ENCODE results near the gene TRIM25.

DNA sequence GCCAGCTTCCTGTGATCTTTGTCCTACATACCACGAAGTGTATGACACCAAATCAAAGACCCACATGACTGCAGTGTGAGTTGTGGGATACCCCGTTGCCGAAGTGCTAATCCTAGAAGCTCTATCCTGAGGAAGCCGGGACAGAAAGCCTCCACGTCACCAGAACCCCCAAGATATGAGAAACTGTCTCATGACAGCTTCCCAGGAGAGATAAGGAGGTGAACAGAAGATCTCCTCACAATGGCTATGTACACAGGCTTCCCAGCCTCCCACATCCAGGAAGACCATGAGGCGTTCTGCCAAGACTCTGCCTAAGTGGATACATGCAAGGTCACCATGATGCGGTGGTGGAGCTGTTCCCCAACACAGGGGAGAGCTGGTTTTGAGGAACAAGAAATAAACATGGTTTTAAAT lies 37.1 kb downstream of the TRIM25 start:
- TF ChIP-seq, protein P1, sequence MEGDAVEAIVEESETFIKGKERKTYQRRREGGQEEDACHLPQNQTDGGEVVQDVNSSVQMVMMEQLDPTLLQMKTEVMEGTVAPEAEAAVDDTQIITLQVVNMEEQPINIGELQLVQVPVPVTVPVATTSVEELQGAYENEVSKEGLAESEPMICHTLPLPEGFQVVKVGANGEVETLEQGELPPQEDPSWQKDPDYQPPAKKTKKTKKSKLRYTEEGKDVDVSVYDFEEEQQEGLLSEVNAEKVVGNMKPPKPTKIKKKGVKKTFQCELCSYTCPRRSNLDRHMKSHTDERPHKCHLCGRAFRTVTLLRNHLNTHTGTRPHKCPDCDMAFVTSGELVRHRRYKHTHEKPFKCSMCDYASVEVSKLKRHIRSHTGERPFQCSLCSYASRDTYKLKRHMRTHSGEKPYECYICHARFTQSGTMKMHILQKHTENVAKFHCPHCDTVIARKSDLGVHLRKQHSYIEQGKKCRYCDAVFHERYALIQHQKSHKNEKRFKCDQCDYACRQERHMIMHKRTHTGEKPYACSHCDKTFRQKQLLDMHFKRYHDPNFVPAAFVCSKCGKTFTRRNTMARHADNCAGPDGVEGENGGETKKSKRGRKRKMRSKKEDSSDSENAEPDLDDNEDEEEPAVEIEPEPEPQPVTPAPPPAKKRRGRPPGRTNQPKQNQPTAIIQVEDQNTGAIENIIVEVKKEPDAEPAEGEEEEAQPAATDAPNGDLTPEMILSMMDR (IDR thresholded peaks at IDR 0.05 in 2 of 3, conservative IDR thresholded peaks at IDR 0.05 in 1 of 3; ENCODE audit: borderline replicate concordance in 1 of 3, insufficient read depth in 1 of 3, low read depth in 2 of 3, low read length in 2 of 3), result no peak
- TF ChIP-seq YY1 (IDR thresholded peaks at IDR 0.05; ENCODE audit: extremely low read depth, insufficient replicate concordance, low read depth, low read length), result no peak
- TF ChIP-seq POLR2A (IDR thresholded peaks at IDR 0.05; ENCODE audit: borderline replicate concordance, extremely low read depth, insufficient read depth, insufficient read length), result no peak
- TF ChIP-seq EZH2 (IDR thresholded peaks at IDR 0.05), result no peak
- no peak for TF ChIP-seq SP1 (IDR thresholded peaks at IDR 0.05; ENCODE audit: low read depth)
- TF ChIP-seq EZH2phosphoT487 (IDR thresholded peaks at IDR 0.05; ENCODE audit: borderline replicate concordance), result no peak

All from HCT116 (cell line).